ENCODE results near the gene GMPPB.
"Not testable (repeated sequence)": the region's sequence is repeated elsewhere in the genome, so short reads cannot be mapped to it uniquely, and the experiment has no call there.

DNA sequence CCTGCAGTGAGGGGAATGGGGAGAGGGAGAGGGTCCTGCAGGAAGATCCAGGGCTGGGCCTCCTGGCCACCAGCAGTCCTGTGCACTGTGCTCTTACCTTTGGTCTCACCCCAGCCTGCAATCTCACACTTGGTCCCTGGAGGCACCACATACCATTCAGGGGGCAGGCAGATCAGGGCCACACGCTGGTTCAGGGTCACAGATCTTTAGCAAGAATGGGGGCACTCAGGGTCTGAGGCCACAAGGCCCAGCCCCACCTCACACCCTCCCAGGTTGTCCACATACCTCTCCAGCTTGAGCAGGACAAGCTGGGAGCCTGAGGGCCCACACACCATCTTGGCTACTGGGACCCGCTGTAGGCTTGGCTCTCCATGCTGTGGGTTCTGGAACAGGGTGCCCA is 39.3 kb downstream of the GMPPB start:
- TF ChIP-seq, protein P1, sequence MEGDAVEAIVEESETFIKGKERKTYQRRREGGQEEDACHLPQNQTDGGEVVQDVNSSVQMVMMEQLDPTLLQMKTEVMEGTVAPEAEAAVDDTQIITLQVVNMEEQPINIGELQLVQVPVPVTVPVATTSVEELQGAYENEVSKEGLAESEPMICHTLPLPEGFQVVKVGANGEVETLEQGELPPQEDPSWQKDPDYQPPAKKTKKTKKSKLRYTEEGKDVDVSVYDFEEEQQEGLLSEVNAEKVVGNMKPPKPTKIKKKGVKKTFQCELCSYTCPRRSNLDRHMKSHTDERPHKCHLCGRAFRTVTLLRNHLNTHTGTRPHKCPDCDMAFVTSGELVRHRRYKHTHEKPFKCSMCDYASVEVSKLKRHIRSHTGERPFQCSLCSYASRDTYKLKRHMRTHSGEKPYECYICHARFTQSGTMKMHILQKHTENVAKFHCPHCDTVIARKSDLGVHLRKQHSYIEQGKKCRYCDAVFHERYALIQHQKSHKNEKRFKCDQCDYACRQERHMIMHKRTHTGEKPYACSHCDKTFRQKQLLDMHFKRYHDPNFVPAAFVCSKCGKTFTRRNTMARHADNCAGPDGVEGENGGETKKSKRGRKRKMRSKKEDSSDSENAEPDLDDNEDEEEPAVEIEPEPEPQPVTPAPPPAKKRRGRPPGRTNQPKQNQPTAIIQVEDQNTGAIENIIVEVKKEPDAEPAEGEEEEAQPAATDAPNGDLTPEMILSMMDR (IDR thresholded peaks at IDR 0.05; ENCODE audit: control extremely low read depth in 1 of 3, insufficient read depth in 1 of 3, low read depth in 1 of 3, low read length in 3 of 3), result not testable (repeated sequence)
- TF ChIP-seq GTF2F1 (IDR thresholded peaks at IDR 0.05; ENCODE audit: borderline replicate concordance, low read depth, low read length); CREB1 (IDR thresholded peaks at IDR 0.05); TAF1 (IDR thresholded peaks at IDR 0.05; ENCODE audit: low read depth, low read length); POLR2AphosphoS5 (IDR thresholded peaks at IDR 0.05; ENCODE audit: low read depth, low read length); BRCA1 (IDR thresholded peaks at IDR 0.05; ENCODE audit: low read depth, low read length); POLR2A (IDR thresholded peaks at IDR 0.05; ENCODE audit: control extremely low read depth in 1 of 2, low read depth in 2 of 2, low read length in 2 of 2); EP300 (IDR thresholded peaks at IDR 0.05; ENCODE audit: borderline replicate concordance in 1 of 2, low read depth in 2 of 2, low read length in 2 of 2); SP2 (IDR thresholded peaks at IDR 0.05; ENCODE audit: low read length): not testable (repeated sequence)
- TF ChIP-seq, protein P2, sequence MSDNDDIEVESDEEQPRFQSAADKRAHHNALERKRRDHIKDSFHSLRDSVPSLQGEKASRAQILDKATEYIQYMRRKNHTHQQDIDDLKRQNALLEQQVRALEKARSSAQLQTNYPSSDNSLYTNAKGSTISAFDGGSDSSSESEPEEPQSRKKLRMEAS (IDR thresholded peaks at IDR 0.05), result not testable (repeated sequence)

All from H1 (cell line).